Caco-2 (cell line): Measurements from ENCODE around the gene CHST12. TPM values are rescaled to one million over a fixed set of nuclear protein-coding genes. Genes with fewer than 3 reads are reported as not detected.

Experiments
- BruUV-seq: library from RNA; stranded (reverse); fragments of 400-500 nt; replicated peaks from 2 replicates; lab custom pipeline; 2021; lab: Mats Ljungman, UMichigan
- CTCF ChIA-PET: fragments of 300-600 bp; sonication (Branson Sonifier 250); formaldehyde crosslinking; loops from one replicate; lab custom pipeline; 2022; ENCODE audit warnings: antibody characterized with exemption; lab: Charles Lee
- POLR2A ChIA-PET: fragments of 300-600 bp; sonication (Branson Sonifier 250); formaldehyde crosslinking; loops from one replicate; lab custom pipeline; 2022; ENCODE audit warnings: antibody characterized with exemption; lab: Charles Lee
- DNase-seq, 2 experiments: peaks; one replicate each; pipeline versions ENCODE4 v3.0.0 to v3.0.0-alpha.2; 2020 to 2022
- H3K27me3 ChIP-seq: replicated peaks from 2 replicates; pipeline ENCODE4 v1.6.0; 2011; ENCODE audit warnings: low read length; ENCODE audit not compliant: control insufficient read depth, insufficient read depth
- H3K36me3 ChIP-seq: 2 replicates; pipeline ENCODE4 v1.5.1; 2011; ENCODE audit warnings: low read length; ENCODE audit not compliant: control insufficient read depth, insufficient read depth
- H3K4me1 ChIP-seq: fragments of 250-450 bp; sonication (Bioruptor Pico); 2 replicates; pipeline ENCODE4 v1.5.1; 2020; ENCODE audit warnings: mild to moderate bottlenecking
- H3K4me3 ChIP-seq: 2 replicates; pipeline ENCODE4 v1.5.1; 2011; ENCODE audit warnings: low read depth, mild to moderate bottlenecking, control low read depth, low read length
- H3K9me3 ChIP-seq: fragments of 250-450 bp; sonication (Bioruptor Pico); 2 replicates; pipeline ENCODE4 v1.5.1; 2020; ENCODE audit warnings: mild to moderate bottlenecking, moderate library complexity
- H3K27ac Mint-ChIP-seq: one replicate; pipeline ENCODE4 v1.8.0; 2022; ENCODE audit warnings: mixed read lengths; ENCODE audit not compliant: unreplicated experiment
- H3K27me3 Mint-ChIP-seq: one replicate; pipeline ENCODE4 v1.8.0; 2022; ENCODE audit warnings: mixed read lengths; ENCODE audit not compliant: insufficient read depth, unreplicated experiment
- H3K36me3 Mint-ChIP-seq: one replicate; pipeline ENCODE4 v1.8.0; 2022; ENCODE audit warnings: mild to moderate bottlenecking, mixed read lengths; ENCODE audit not compliant: insufficient read depth, unreplicated experiment
- H3K4me1 Mint-ChIP-seq: one replicate; pipeline ENCODE4 v1.8.0; 2022; ENCODE audit warnings: low read depth, mixed read lengths; ENCODE audit not compliant: unreplicated experiment
- H3K4me3 Mint-ChIP-seq: one replicate; pipeline ENCODE4 v1.8.0; 2022; ENCODE audit warnings: mild to moderate bottlenecking, moderate library complexity, mixed read lengths; ENCODE audit not compliant: unreplicated experiment
- H3K9me3 Mint-ChIP-seq: one replicate; pipeline ENCODE4 v1.8.0; 2022; ENCODE audit warnings: mixed read lengths; ENCODE audit not compliant: unreplicated experiment
- CTCF ChIP-seq, 2 experiments: fragments of 200-600 bp in 1 of 2; IDR thresholded peaks; 1 replicate in 1 of 2; 2 replicates in 1 of 2; pipeline versions ENCODE4 v1.5.1 to v1.8.0; 2011 to 2022; ENCODE audit warnings: antibody characterized with exemption in 1 of 2, control low read depth in 1 of 2, inconsistent platforms in 1 of 2, low read depth in 1 of 2, low read length in 1 of 2, mild to moderate bottlenecking in 1 of 2, moderate library complexity in 1 of 2; ENCODE audit not compliant: insufficient read depth in 1 of 2, severe bottlenecking in 1 of 2, unreplicated experiment in 1 of 2
- intact Hi-C: fragments of 100-400 bp; cut with micrococcal nuclease; formaldehyde crosslinking; loops from one replicate; pipeline ENCODE4 v1.10.0; 2022; ENCODE audit not compliant: unreplicated experiment
- total RNA-seq: library from RNA; stranded (reverse); gene quantifications from 2 replicates; pipeline ENCODE4 v1.2.3, GENCODE V29; 2022

CHST12 gene
- total RNA-seq, 1 experiment from 2014 or later = 28.0 TPM

GRCh38 chr7:2425749-2426148 lies 22.3 kb downstream of the CHST12 start:
- no peaks in the 10 kb centered on the region for H3K27me3 Mint-ChIP-seq
- POLR2A ChIA-PET = interaction anchor here (0.5 kb wide), 1 partner anchor 282 kb away, joined by 3 read pairs; no protein-coding TSS in a partner anchor

GRCh38 chr7:2431260-2431867 lies 28.0 kb downstream of the CHST12 start:
- peaks cover 5% of the 10 kb centered on the region for H3K36me3 ChIP-seq
- DNase-seq = peak in 1 of 2 experiments; percentile 59
- H3K9me3 Mint-ChIP-seq = peaks cover 9% of the 10 kb centered on the region
- no peak overlapping the region for H3K4me3 Mint-ChIP-seq
- peaks cover 4% of the 10 kb centered on the region; the same call in 1 of the 2 replicates for H3K4me1 ChIP-seq
- no peaks in the 10 kb centered on the region for H3K27me3 ChIP-seq
- TF ChIP-seq CTCF (IDR thresholded peaks at IDR 0.05; ENCODE audit: insufficient read depth in 1 of 2, low read depth in 1 of 2, low read length in 1 of 2, severe bottlenecking in 1 of 2, unreplicated experiment in 1 of 2) = peak; percentile 60 to 63
- no peak overlapping the region for H3K4me3 ChIP-seq
- H3K27me3 Mint-ChIP-seq = no peaks in the 10 kb centered on the region
- H3K9me3 ChIP-seq = 0 out of 2 replicates have a peak, but pooled peaks cover 6% of the 10 kb centered on the region
- ChIA-PET POLR2A (no interaction called here), CTCF (interaction anchor here (0.5 to 1.8 kb wide), 6 partner anchors 10 to 82 kb away, joined by 3 to 8 read pairs (median 4); no protein-coding TSS in a partner anchor)
- peaks cover 8% of the 10 kb centered on the region for H3K4me1 Mint-ChIP-seq
- intact Hi-C loops = no loop called here
- H3K27ac Mint-ChIP-seq = no peak overlapping the region
- BruUV-seq = no TSS peak
- H3K36me3 Mint-ChIP-seq = peaks cover 31% of the 10 kb centered on the region

More at GRCh38 chr7:2425749-2426148, 22.3 kb downstream of the CHST12 start:
- 0 out of 2 replicates have a peak, but pooled peaks cover 6% of the 10 kb centered on the region for H3K9me3 ChIP-seq
- CTCF ChIA-PET = no interaction called here
- Mint-ChIP-seq H3K4me3 (no peak overlapping the region), H3K4me1 (peaks cover 9% of the 10 kb centered on the region), H3K36me3 (peaks cover 13% of the 10 kb centered on the region), H3K27ac (peak overlapping the region; percentile 5), H3K9me3 (peaks cover 2% of the 10 kb centered on the region)
- H3K36me3 ChIP-seq = no peaks in the 10 kb centered on the region; the same call in 1 of the 2 replicates
- no TSS peak for BruUV-seq
- no peak for TF ChIP-seq CTCF (IDR thresholded peaks at IDR 0.05; ENCODE audit: insufficient read depth in 1 of 2, low read depth in 1 of 2, low read length in 1 of 2, severe bottlenecking in 1 of 2, unreplicated experiment in 1 of 2)
- intact Hi-C loops = no loop called here
- peaks cover 11% of the 10 kb centered on the region; the same call in 1 of the 2 replicates for H3K4me1 ChIP-seq
- H3K4me3 ChIP-seq = no peak overlapping the region
- H3K27me3 ChIP-seq = no peaks in the 10 kb centered on the region
- no peak for DNase-seq

- Mint-ChIP-seq H3K36me3 (peaks cover 31% of the 10 kb centered on the region), H3K4me3 (no peak overlapping the region), H3K27ac (no peak overlapping the region), H3K4me1 (peaks cover 17% of the 10 kb centered on the region), H3K9me3 (peaks cover 9% of the 10 kb centered on the region), H3K27me3 (no peaks in the 10 kb centered on the region)
- Histone ChIP-seq H3K36me3 (peaks cover 9% of the 10 kb centered on the region), H3K4me1 (peaks cover 17% of the 10 kb centered on the region), H3K9me3 (0 out of 2 replicates have a peak, but pooled peaks cover 6% of the 10 kb centered on the region), H3K27me3 (no peaks in the 10 kb centered on the region), H3K4me3 (no peak overlapping the region)
- DNase-seq = no peak
- ChIA-PET POLR2A (no interaction called here), CTCF (interaction anchor here (0.8 kb wide), 1 partner anchor 21 kb away, joined by 3 read pairs; no protein-coding TSS in a partner anchor)
- intact Hi-C loops = no loop called here
- BruUV-seq = TSS peak; percentile 18
- TF ChIP-seq CTCF (IDR thresholded peaks at IDR 0.05; ENCODE audit: insufficient read depth in 1 of 2, low read depth in 1 of 2, low read length in 1 of 2, severe bottlenecking in 1 of 2, unreplicated experiment in 1 of 2) = no peak
Measured at GRCh38 chr7:2432910-2433712, 29.7 kb downstream of the CHST12 start.
